Lower leg skin (tissue), 3 donors: ENCODE measurements around the gene CSGALNACT2.

Experiments
- POLR2A ChIP-seq, 2 donors: fragments of 450-650 bp; IDR thresholded peaks; one replicate each; pipeline ENCODE4 v1.6.1; 2016 to 2017; ENCODE audit warnings: antibody characterized with exemption in 2 of 2, mild to moderate bottlenecking in 1 of 2, moderate library complexity in 1 of 2
- TF ChIP-seq, protein P1 (sequence below), 3 donors: fragments of 450-650 bp; IDR thresholded peaks; one replicate each; pipeline ENCODE4 v1.5.1; 2016; ENCODE audit warnings: antibody characterized with exemption in 3 of 3, mild to moderate bottlenecking in 3 of 3, moderate library complexity in 2 of 3

DNA sequence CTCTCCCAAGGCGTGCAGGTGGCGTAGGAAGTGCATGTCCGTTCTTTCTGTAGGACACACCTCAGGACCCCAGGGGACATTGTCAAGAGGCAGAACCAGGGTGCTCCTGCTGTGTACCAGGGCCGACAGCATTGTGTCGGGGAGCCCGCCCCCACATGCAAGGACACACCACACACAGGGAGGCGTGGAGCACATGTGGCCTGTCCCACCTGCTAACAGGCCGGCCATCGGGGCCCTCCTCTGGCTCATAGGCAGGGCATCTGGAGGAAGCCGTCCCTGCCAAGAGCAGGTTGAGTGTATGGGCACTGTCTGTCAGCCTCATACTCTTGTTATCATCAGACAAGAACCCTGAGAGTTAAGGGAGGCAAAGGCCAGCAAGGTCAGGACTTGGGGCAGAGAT is 48.7 kb upstream of the CSGALNACT2 start:
- no peak for TF ChIP-seq POLR2A (IDR thresholded peaks at IDR 0.05)
- TF ChIP-seq, protein P1, sequence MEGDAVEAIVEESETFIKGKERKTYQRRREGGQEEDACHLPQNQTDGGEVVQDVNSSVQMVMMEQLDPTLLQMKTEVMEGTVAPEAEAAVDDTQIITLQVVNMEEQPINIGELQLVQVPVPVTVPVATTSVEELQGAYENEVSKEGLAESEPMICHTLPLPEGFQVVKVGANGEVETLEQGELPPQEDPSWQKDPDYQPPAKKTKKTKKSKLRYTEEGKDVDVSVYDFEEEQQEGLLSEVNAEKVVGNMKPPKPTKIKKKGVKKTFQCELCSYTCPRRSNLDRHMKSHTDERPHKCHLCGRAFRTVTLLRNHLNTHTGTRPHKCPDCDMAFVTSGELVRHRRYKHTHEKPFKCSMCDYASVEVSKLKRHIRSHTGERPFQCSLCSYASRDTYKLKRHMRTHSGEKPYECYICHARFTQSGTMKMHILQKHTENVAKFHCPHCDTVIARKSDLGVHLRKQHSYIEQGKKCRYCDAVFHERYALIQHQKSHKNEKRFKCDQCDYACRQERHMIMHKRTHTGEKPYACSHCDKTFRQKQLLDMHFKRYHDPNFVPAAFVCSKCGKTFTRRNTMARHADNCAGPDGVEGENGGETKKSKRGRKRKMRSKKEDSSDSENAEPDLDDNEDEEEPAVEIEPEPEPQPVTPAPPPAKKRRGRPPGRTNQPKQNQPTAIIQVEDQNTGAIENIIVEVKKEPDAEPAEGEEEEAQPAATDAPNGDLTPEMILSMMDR (IDR thresholded peaks at IDR 0.05) = no peak
